Peyer's patch (tissue), 4 donors: ENCODE results near the gene NUDCD2. TPM values are rescaled to one million over a fixed set of nuclear protein-coding genes. Genes with fewer than 3 reads are reported as not detected.
A peak's percentile ranks its signal among the peaks of the same experiment; 100 is the strongest.

Source experiments
- DNase-seq, 3 donors: peaks; one replicate each; pipeline ENCODE4 v3.0.0-alpha.2; 2017 to 2019
- H3K27ac ChIP-seq, 4 donors: fragments of 200-600 bp; sonication (generic); one replicate each; pipeline ENCODE4 v1.5.1; 2016 to 2019
- H3K27me3 ChIP-seq, 2 donors: fragments of 200-600 bp; sonication (generic); one replicate each; pipeline ENCODE4 v1.5.1; 2019
- H3K36me3 ChIP-seq, 3 donors: fragments of 200-600 bp; sonication (generic); one replicate each; pipeline ENCODE4 v1.5.1; 2016 to 2019
- H3K4me1 ChIP-seq, 4 donors: fragments of 200-600 bp; sonication (generic); one replicate each; pipeline ENCODE4 v1.5.1; 2016 to 2019
- H3K4me3 ChIP-seq, 4 donors: fragments of 200-600 bp; sonication (generic); 1 replicate in 3 of 4; 2 replicates in 1 of 4; pipeline ENCODE4 v1.5.1; 2016 to 2019; ENCODE audit warnings: mild to moderate bottlenecking in 1 of 4
- H3K9me3 ChIP-seq, 4 donors: fragments of 200-600 bp; sonication (generic); one replicate each; pipeline ENCODE4 v1.5.1; 2016 to 2019; ENCODE audit warnings: mild to moderate bottlenecking in 1 of 4
- CTCF ChIP-seq, 6 experiments: fragments of 450-650 bp in 4 of 6; fragments of 200-600 bp in 2 of 6; sonication (generic) in 1 of 6; IDR thresholded peaks; one replicate each; pipeline ENCODE4 v1.5.1; 2017 to 2019; ENCODE audit warnings: antibody characterized with exemption in 6 of 6, mild to moderate bottlenecking in 3 of 6, moderate library complexity in 1 of 6
- POLR2A ChIP-seq, 2 donors: fragments of 450-650 bp; IDR thresholded peaks; one replicate each; pipeline ENCODE4 v1.5.1; 2017; ENCODE audit warnings: antibody characterized with exemption in 2 of 2, mild to moderate bottlenecking in 2 of 2, moderate library complexity in 2 of 2
- total RNA-seq, 4 donors: library from RNA; depleted of rRNA; stranded (reverse); fragments of >200 nt; gene quantifications; one replicate each; pipeline ENCODE4 v1.1.0, GENCODE V29; 2016

Gene NUDCD2
- total RNA-seq, 4 donors from 2014 or later: 2.5 to 4.7 (median 3.4) TPM

GRCh38 chr5:163463063-163463435 is 3.1 kb upstream of the NUDCD2 start:
- H3K27me3 ChIP-seq: no peaks in the 10 kb centered on the region
- H3K4me3 ChIP-seq: no peak overlapping the region
- H3K36me3 ChIP-seq: no peaks in the 10 kb centered on the region
- DNase-seq: no peak
- H3K4me1 ChIP-seq: peaks cover 0 to 18% (median 6%) of the 10 kb centered on the region in 4 donors
- H3K27ac ChIP-seq: no peak overlapping the region
- no peak for TF ChIP-seq CTCF (IDR thresholded peaks at IDR 0.05)
- no peak for TF ChIP-seq POLR2A (IDR thresholded peaks at IDR 0.05)
- no peaks in the 10 kb centered on the region for H3K9me3 ChIP-seq

- Histone ChIP-seq H3K27ac (peak within 1 kb of the TSS; percentile 93 to 97 (median 96)), H3K9me3 (no peaks in the 10 kb centered on the region), H3K4me1 (peaks cover 0 to 18% (median 6%) of the 10 kb centered on the region in 4 donors), H3K4me3 (peak within 1 kb of the TSS; percentile 64 to 77 (median 74)), H3K36me3 (no peaks in the 10 kb centered on the region), H3K27me3 (no peaks in the 10 kb centered on the region)
- TF ChIP-seq CTCF (IDR thresholded peaks at IDR 0.05): no peak
- no peak for DNase-seq
Observed at GRCh38 chr5:163460562-163461171, 765 bp upstream of the NUDCD2 start, which contains the start of gene HMMR. TSS of gene HMMR (plus strand) at chr5:163460632. CDS start at chr5:163460693, 61 bp downstream.

GRCh38 chr5:163459462-163459818 is 462 bp downstream of the NUDCD2 start:
- Histone ChIP-seq H3K9me3 (no peaks in the 10 kb centered on the region), H3K4me3 (peak overlapping the region; percentile 64 to 77 (median 74)), H3K4me1 (peaks cover 0 to 18% (median 6%) of the 10 kb centered on the region in 4 donors), H3K36me3 (no peaks in the 10 kb centered on the region), H3K27me3 (no peaks in the 10 kb centered on the region), H3K27ac (peak overlapping the region; percentile 93 to 97 (median 96))
- no peak for DNase-seq
- no peak for TF ChIP-seq CTCF (IDR thresholded peaks at IDR 0.05)
- no peak for TF ChIP-seq POLR2A (IDR thresholded peaks at IDR 0.05)

GRCh38 chr5:163458778-163459385 is 1.0 kb downstream of the NUDCD2 start:
- DNase-seq: no peak
- TF ChIP-seq CTCF (IDR thresholded peaks at IDR 0.05) (no peak), POLR2A (IDR thresholded peaks at IDR 0.05) (no peak)

GRCh38 chr5:163456840-163457239 is 3.1 kb downstream of the NUDCD2 start:
- no peak overlapping the region for H3K4me3 ChIP-seq
- H3K27me3 ChIP-seq: no peaks in the 10 kb centered on the region
- peaks cover 0 to 18% (median 6%) of the 10 kb centered on the region in 4 donors for H3K4me1 ChIP-seq
- H3K27ac ChIP-seq: no peak overlapping the region
- TF ChIP-seq CTCF (IDR thresholded peaks at IDR 0.05) (no peak), POLR2A (IDR thresholded peaks at IDR 0.05) (no peak)
- no peak for DNase-seq
- H3K36me3 ChIP-seq: peaks cover 0 to 16% (median 0%) of the 10 kb centered on the region in 3 donors
- no peaks in the 10 kb centered on the region for H3K9me3 ChIP-seq

More at GRCh38 chr5:163458778-163459385, 1.0 kb downstream of the NUDCD2 start:
- Histone ChIP-seq H3K27me3 (no peaks in the 10 kb centered on the region), H3K9me3 (no peaks in the 10 kb centered on the region), H3K27ac (peak overlapping the region; percentile 93 to 97 (median 96)), H3K4me1 (peaks cover 0 to 18% (median 6%) of the 10 kb centered on the region in 4 donors), H3K36me3 (peaks cover 0 to 4% (median 0%) of the 10 kb centered on the region in 3 donors), H3K4me3 (peak overlapping the region; percentile 64 to 77 (median 74))
